Measurements from ENCODE around the gene GAD2.

GAD2 gene

GRCh38 chr10:26213157-26213800, 3.3 kb upstream of the GAD2 start:
- no peaks in the 10 kb centered on the region for H3K36me3 ChIP-seq (ENCODE audit: control insufficient read depth, insufficient read depth, low read length)
- H3K4me1 ChIP-seq (ENCODE audit: control insufficient read depth, insufficient read depth, low read length) = peaks cover 15% of the 10 kb centered on the region
- no peaks in the 10 kb centered on the region for H3K9me3 ChIP-seq (ENCODE audit: control insufficient read depth, insufficient read depth, low read length)
- no peak overlapping the region for H3K9ac ChIP-seq (ENCODE audit: low read depth, low read length)
- peak overlapping the region; percentile 35 for H3K4me3 ChIP-seq (ENCODE audit: low read depth, low read length)
- H3K27me3 ChIP-seq (ENCODE audit: control insufficient read depth, insufficient read depth, low read length) = peaks cover 85% of the 10 kb centered on the region

DNA sequence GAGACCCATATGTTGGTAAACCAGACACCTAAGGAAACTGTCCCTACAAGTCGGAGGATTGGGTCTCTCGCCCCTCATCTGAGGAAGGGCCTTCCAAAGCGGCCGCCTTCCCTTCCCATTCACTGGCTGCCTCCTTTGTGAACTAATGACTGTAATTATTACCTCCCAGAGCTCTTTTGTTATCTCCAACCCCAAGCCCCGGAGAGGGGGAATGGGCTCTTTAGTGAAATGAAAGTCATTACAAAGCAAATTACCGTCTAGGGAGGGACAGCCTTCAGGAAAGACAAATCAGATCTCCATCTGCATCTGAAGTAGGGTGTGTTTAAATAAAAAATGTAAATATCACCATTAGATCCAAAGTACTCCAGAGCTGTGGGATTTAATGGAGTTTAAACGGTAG, 2.6 kb upstream of the GAD2 start:
- H3K9me3 ChIP-seq (ENCODE audit: control insufficient read depth, insufficient read depth, low read length) = no peaks in the 10 kb centered on the region
- H3K36me3 ChIP-seq (ENCODE audit: control insufficient read depth, insufficient read depth, low read length) = no peaks in the 10 kb centered on the region
- peaks cover 89% of the 10 kb centered on the region for H3K27me3 ChIP-seq (ENCODE audit: control insufficient read depth, insufficient read depth, low read length)
- peak overlapping the region; percentile 44 for H3K4me3 ChIP-seq (ENCODE audit: low read depth, low read length)
- H3K9ac ChIP-seq (ENCODE audit: low read depth, low read length) = no peak overlapping the region
- peaks cover 17% of the 10 kb centered on the region for H3K4me1 ChIP-seq (ENCODE audit: control insufficient read depth, insufficient read depth, low read length)

DNA sequence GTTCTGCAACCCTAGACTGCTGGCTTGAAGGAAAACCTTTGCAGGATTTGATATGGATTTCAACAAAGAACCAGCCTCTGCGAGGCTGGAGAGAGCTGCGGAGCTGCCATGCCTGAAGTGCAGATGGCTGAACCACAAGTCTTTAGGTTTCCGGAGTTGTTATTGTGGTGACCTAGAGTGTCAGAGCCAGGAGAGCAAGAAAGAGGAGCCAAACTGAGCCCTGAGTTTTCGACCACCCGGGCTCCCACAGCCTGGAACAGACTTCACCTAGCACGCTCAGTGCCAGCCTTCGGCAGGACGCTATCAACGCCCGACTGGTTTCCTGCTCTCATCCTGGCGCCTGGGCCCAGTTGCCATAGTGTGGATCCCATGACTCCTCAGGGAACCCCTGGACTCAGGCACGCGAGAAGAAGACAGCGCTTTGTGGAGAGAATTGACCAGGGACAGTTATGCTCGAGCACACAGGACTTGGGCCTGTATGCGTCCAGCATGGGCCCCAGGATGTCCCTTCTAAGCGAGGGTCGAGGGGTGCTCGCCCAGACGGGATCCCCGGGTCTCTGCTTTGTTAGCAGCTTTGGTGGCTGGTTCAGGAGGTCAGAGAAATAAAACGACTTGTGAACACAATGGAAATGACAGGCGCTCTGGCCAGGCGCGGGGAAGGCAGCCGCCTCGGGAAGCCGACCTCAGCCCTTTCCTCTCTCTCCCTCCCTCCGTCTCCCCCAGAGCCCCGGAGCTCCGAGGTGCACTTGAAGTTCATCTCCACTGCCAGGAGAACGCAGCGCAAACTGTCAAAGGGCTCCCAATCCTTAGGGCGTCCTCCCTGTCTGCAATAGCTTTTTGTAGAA, 1.8 kb upstream of the GAD2 start:
- Histone ChIP-seq H3K9me3 (ENCODE audit: control insufficient read depth, insufficient read depth, low read length) (no peaks in the 10 kb centered on the region), H3K4me3 (ENCODE audit: low read depth, low read length) (peak overlapping the region; percentile 44), H3K36me3 (ENCODE audit: control insufficient read depth, insufficient read depth, low read length) (no peaks in the 10 kb centered on the region), H3K9ac (ENCODE audit: low read depth, low read length) (no peak overlapping the region), H3K4me1 (ENCODE audit: control insufficient read depth, insufficient read depth, low read length) (peaks cover 20% of the 10 kb centered on the region), H3K27me3 (ENCODE audit: control insufficient read depth, insufficient read depth, low read length) (peaks cover 89% of the 10 kb centered on the region)

GRCh38 chr10:26215396-26215934, 1.1 kb upstream of the GAD2 start:
- Histone ChIP-seq H3K4me1 (ENCODE audit: control insufficient read depth, insufficient read depth, low read length) (peaks cover 20% of the 10 kb centered on the region), H3K27me3 (ENCODE audit: control insufficient read depth, insufficient read depth, low read length) (peaks cover 90% of the 10 kb centered on the region), H3K9me3 (ENCODE audit: control insufficient read depth, insufficient read depth, low read length) (no peaks in the 10 kb centered on the region), H3K4me3 (ENCODE audit: low read depth, low read length) (peak overlapping the region; percentile 44), H3K9ac (ENCODE audit: low read depth, low read length) (no peak overlapping the region), H3K36me3 (ENCODE audit: control insufficient read depth, insufficient read depth, low read length) (no peaks in the 10 kb centered on the region)

DNA sequence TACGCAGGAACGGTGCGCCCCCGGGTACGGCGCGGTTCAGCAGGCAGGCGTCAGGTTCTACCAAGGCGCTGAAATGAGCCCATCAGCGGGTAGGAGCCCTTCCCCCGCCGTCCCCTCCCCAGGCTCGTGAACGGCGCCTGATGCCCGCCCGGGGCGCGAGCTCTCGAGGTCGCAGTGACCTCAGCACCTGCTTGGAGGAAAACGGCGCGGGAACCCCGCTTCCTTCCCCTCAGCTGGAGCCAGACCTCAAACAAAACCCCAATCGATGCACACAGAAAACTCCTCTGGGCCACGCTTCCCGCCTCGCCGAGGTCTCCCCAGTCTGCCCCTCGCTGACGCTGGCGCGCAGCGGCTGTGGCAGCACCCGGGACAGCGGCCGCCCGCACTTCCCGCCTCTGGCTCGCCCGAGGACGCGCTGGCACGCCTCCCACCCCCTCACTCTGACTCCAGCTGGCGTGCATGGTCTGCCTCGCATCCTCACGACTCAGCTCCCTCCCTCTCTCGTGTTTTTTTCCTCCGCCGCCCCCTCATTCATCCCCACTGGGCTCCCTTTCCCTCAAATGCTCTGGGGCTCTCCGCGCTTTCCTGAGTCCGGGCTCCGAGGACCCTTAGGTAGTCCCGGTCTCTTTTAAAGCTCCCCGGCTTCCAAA, 514 bp upstream of the GAD2 start:
- no peaks in the 10 kb centered on the region for H3K9me3 ChIP-seq (ENCODE audit: control insufficient read depth, insufficient read depth, low read length)
- H3K27me3 ChIP-seq (ENCODE audit: control insufficient read depth, insufficient read depth, low read length) = peaks cover 90% of the 10 kb centered on the region
- H3K36me3 ChIP-seq (ENCODE audit: control insufficient read depth, insufficient read depth, low read length) = no peaks in the 10 kb centered on the region
- peaks cover 20% of the 10 kb centered on the region for H3K4me1 ChIP-seq (ENCODE audit: control insufficient read depth, insufficient read depth, low read length)
- H3K9ac ChIP-seq (ENCODE audit: low read depth, low read length) = no peak overlapping the region
- peak overlapping the region; percentile 44 for H3K4me3 ChIP-seq (ENCODE audit: low read depth, low read length)

DNA sequence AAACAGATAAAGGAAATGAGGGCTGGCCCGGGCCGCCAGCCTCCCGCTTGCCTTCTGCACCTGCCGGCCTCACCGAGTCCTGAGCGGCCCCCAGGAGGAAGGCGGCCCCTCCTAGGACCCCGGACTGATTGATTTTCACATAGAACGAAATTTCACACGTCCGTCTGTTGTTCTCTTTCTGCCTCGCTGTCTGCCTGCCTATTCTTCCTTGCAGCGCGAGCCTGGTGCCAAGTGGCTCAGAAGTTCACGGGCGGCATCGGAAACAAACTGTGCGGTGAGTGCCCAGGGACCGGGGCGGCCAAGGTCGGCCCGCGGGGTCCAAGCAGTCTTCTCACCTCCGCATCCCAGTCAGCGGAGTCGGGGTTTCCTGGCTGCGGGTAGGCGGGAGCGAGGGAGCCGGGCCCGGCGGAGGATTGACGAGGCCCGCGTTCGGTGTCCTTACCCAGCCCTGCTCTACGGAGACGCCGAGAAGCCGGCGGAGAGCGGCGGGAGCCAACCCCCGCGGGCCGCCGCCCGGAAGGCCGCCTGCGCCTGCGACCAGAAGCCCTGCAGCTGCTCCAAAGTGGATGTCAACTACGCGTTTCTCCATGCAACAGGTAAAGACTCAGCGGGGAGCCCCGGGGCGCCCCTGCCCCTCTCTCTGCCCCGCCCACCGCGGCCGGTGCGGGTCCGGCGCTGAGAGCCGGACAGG, 967 bp downstream of the GAD2 start:
- H3K36me3 ChIP-seq (ENCODE audit: control insufficient read depth, insufficient read depth, low read length) = no peaks in the 10 kb centered on the region
- H3K9ac ChIP-seq (ENCODE audit: low read depth, low read length) = no peak overlapping the region
- peaks cover 80% of the 10 kb centered on the region for H3K27me3 ChIP-seq (ENCODE audit: control insufficient read depth, insufficient read depth, low read length)
- no peaks in the 10 kb centered on the region for H3K9me3 ChIP-seq (ENCODE audit: control insufficient read depth, insufficient read depth, low read length)
- H3K4me1 ChIP-seq (ENCODE audit: control insufficient read depth, insufficient read depth, low read length) = peaks cover 17% of the 10 kb centered on the region
- H3K4me3 ChIP-seq (ENCODE audit: low read depth, low read length) = peak overlapping the region; percentile 44

- no peaks in the 10 kb centered on the region for H3K36me3 ChIP-seq (ENCODE audit: control insufficient read depth, insufficient read depth, low read length)
- H3K27me3 ChIP-seq (ENCODE audit: control insufficient read depth, insufficient read depth, low read length) = peaks cover 66% of the 10 kb centered on the region
These were observed 3.1 kb downstream of the GAD2 start for GRCh38 chr10:26219676-26220075.

GRCh38 chr10:26220901-26221300, 4.3 kb downstream of the GAD2 start:
- no peak overlapping the region for H3K9ac ChIP-seq (ENCODE audit: low read depth, low read length)
- H3K4me3 ChIP-seq (ENCODE audit: low read depth, low read length) = no peak overlapping the region
- H3K4me1 ChIP-seq (ENCODE audit: control insufficient read depth, insufficient read depth, low read length) = peaks cover 5% of the 10 kb centered on the region
- peaks cover 55% of the 10 kb centered on the region for H3K27me3 ChIP-seq (ENCODE audit: control insufficient read depth, insufficient read depth, low read length)
- no peaks in the 10 kb centered on the region for H3K36me3 ChIP-seq (ENCODE audit: control insufficient read depth, insufficient read depth, low read length)
- H3K9me3 ChIP-seq (ENCODE audit: control insufficient read depth, insufficient read depth, low read length) = no peaks in the 10 kb centered on the region

More at GRCh38 chr10:26219676-26220075, 3.1 kb downstream of the GAD2 start:
- Histone ChIP-seq H3K9ac (ENCODE audit: low read depth, low read length) (no peak overlapping the region), H3K9me3 (ENCODE audit: control insufficient read depth, insufficient read depth, low read length) (no peaks in the 10 kb centered on the region), H3K4me3 (ENCODE audit: low read depth, low read length) (no peak overlapping the region), H3K4me1 (ENCODE audit: control insufficient read depth, insufficient read depth, low read length) (peaks cover 5% of the 10 kb centered on the region)

DNA sequence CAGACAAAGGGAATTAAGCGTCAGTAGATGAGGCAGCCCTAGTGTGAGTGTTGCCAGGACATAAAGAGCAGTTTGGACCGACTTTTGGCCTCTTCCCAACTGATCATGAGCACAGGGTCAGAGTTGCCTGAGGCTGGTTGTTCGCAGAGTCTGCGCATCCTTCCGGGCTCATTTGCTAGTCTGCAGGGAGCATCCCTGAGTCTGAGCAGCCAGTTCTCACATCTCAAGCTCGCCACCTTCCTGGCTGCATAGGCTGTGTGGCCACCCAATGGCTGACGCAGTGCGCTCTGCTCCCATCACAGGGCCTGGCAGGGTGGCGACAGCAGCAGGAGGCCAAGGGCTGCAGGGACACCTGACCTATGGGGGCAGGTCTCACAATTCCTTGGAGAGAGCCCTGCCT, 5.0 kb downstream of the GAD2 start:
- Histone ChIP-seq H3K4me1 (ENCODE audit: control insufficient read depth, insufficient read depth, low read length) (peaks cover 5% of the 10 kb centered on the region), H3K4me3 (ENCODE audit: low read depth, low read length) (no peak overlapping the region), H3K36me3 (ENCODE audit: control insufficient read depth, insufficient read depth, low read length) (no peaks in the 10 kb centered on the region), H3K9me3 (ENCODE audit: control insufficient read depth, insufficient read depth, low read length) (no peaks in the 10 kb centered on the region), H3K27me3 (ENCODE audit: control insufficient read depth, insufficient read depth, low read length) (peaks cover 51% of the 10 kb centered on the region), H3K9ac (ENCODE audit: low read depth, low read length) (no peak overlapping the region)

DNA sequence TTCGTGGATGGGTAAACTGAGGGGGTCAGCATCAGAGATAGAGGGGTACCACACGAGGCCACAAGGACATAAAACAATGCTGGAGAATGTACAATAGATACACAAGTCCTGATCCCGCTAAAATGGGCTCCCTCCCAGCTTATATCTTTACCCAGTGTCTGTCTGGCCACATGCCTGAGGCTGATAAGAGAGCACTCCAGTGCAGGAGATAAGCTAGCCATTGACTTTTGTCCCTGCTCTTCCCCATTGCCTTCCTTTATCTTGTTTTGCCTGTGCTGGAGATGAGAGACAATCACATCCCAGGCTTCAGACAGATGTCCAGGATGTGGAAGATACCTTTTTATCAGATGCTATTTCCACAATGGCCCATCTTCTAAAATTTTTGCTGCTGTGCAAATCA, 6.0 kb downstream of the GAD2 start:
- Histone ChIP-seq H3K27me3 (ENCODE audit: control insufficient read depth, insufficient read depth, low read length) (peaks cover 41% of the 10 kb centered on the region), H3K36me3 (ENCODE audit: control insufficient read depth, insufficient read depth, low read length) (no peaks in the 10 kb centered on the region), H3K4me1 (ENCODE audit: control insufficient read depth, insufficient read depth, low read length) (peaks cover 6% of the 10 kb centered on the region), H3K9ac (ENCODE audit: low read depth, low read length) (no peak overlapping the region), H3K9me3 (ENCODE audit: control insufficient read depth, insufficient read depth, low read length) (no peaks in the 10 kb centered on the region), H3K4me3 (ENCODE audit: low read depth, low read length) (no peak overlapping the region)

- Histone ChIP-seq H3K4me1 (ENCODE audit: control insufficient read depth, insufficient read depth, low read length) (peaks cover 2% of the 10 kb centered on the region), H3K9me3 (ENCODE audit: control insufficient read depth, insufficient read depth, low read length) (no peaks in the 10 kb centered on the region), H3K36me3 (ENCODE audit: control insufficient read depth, insufficient read depth, low read length) (no peaks in the 10 kb centered on the region), H3K4me3 (ENCODE audit: low read depth, low read length) (no peak overlapping the region), H3K27me3 (ENCODE audit: control insufficient read depth, insufficient read depth, low read length) (peaks cover 14% of the 10 kb centered on the region), H3K9ac (ENCODE audit: low read depth, low read length) (no peak overlapping the region)
These were observed 8.7 kb downstream of the GAD2 start for GRCh38 chr10:26225322-26225721.
